Parathyroid adenoma (tissue), 2 donors: ENCODE results near the gene MSI2.

Source experiments
- H2AFZ ChIP-seq: fragments of 300-600 bp; sonication (generic); one replicate; pipeline ENCODE4 v1.7.0; 2017; ENCODE audit warnings: antibody characterized with exemption, mild to moderate bottlenecking
- H3K27ac ChIP-seq: fragments of 300-600 bp; sonication (generic); one replicate; pipeline ENCODE4 v1.7.0; 2017
- H3K27me3 ChIP-seq: fragments of 300-600 bp; sonication (generic); one replicate; pipeline ENCODE4 v1.7.0; 2017; ENCODE audit warnings: low read length; ENCODE audit not compliant: control insufficient read depth, insufficient read depth
- H3K36me3 ChIP-seq: fragments of 300-600 bp; sonication (generic); one replicate; pipeline ENCODE4 v1.7.0; 2017; ENCODE audit warnings: low read length; ENCODE audit not compliant: control insufficient read depth, insufficient read depth
- H3K4me1 ChIP-seq: fragments of 300-600 bp; sonication (generic); one replicate; pipeline ENCODE4 v1.7.0; 2017; ENCODE audit warnings: control low read depth
- H3K4me2 ChIP-seq: fragments of 300-600 bp; sonication (generic); one replicate; pipeline ENCODE4 v1.7.0; 2017; ENCODE audit warnings: low read length
- H3K4me3 ChIP-seq: fragments of 300-600 bp; sonication (generic); one replicate; pipeline ENCODE4 v1.7.0; 2017; ENCODE audit warnings: low read depth, low read length
- H3K79me2 ChIP-seq: fragments of 300-600 bp; sonication (generic); one replicate; pipeline ENCODE4 v1.7.0; 2017; ENCODE audit warnings: control low read depth
- H3K9ac ChIP-seq: fragments of 300-600 bp; sonication (generic); one replicate; pipeline ENCODE4 v1.7.0; 2017; ENCODE audit warnings: mild to moderate bottlenecking
- H3K9me3 ChIP-seq: fragments of 300-600 bp; sonication (generic); one replicate; pipeline ENCODE4 v1.7.0; 2017; ENCODE audit warnings: low read length; ENCODE audit not compliant: control insufficient read depth
- CTCF ChIP-seq: fragments of 300-600 bp; sonication (generic); IDR thresholded peaks from one replicate; pipeline ENCODE4 v1.7.0; 2017; ENCODE audit warnings: antibody characterized with exemption, mild to moderate bottlenecking
- donor health status: primary hyperparathyroidism.

Gene MSI2

GRCh38 chr17:57513569-57513968, 257.2 kb downstream of the MSI2 start:
- no peak overlapping the region for H3K27ac ChIP-seq
- peaks cover 20% of the 10 kb centered on the region for H3K4me1 ChIP-seq
- H3K36me3 ChIP-seq: no peaks in the 10 kb centered on the region
- no peaks in the 10 kb centered on the region for H3K9me3 ChIP-seq
- H3K4me3 ChIP-seq: no peak overlapping the region
- no peak overlapping the region for H3K9ac ChIP-seq
- peaks cover 57% of the 10 kb centered on the region for H3K79me2 ChIP-seq
- H3K27me3 ChIP-seq: no peaks in the 10 kb centered on the region
- no peak overlapping the region for H3K4me2 ChIP-seq
- TF ChIP-seq CTCF: no peak
- no peak overlapping the region for H2AFZ ChIP-seq

- no peaks in the 10 kb centered on the region for H3K36me3 ChIP-seq
- H3K27me3 ChIP-seq: no peaks in the 10 kb centered on the region
- H3K79me2 ChIP-seq: peaks cover 50% of the 10 kb centered on the region
- no peak overlapping the region for H3K4me3 ChIP-seq
- no peak overlapping the region for H3K27ac ChIP-seq
- no peak overlapping the region for H2AFZ ChIP-seq
- peaks cover 30% of the 10 kb centered on the region for H3K4me1 ChIP-seq
- no peak overlapping the region for H3K4me2 ChIP-seq
- no peak overlapping the region for H3K9ac ChIP-seq
- no peak for TF ChIP-seq CTCF
- H3K9me3 ChIP-seq: no peaks in the 10 kb centered on the region
Observed at GRCh38 chr17:57514614-57515013, 258.3 kb downstream of the MSI2 start.

GRCh38 chr17:57515662-57516211, 259.4 kb downstream of the MSI2 start:
- TF ChIP-seq CTCF: no peak
- Histone ChIP-seq H3K27me3 (no peaks in the 10 kb centered on the region), H3K36me3 (no peaks in the 10 kb centered on the region), H3K4me2 (no peak overlapping the region), H3K4me3 (no peak overlapping the region), H3K9ac (no peak overlapping the region), H3K4me1 (peaks cover 30% of the 10 kb centered on the region), H3K79me2 (peaks cover 41% of the 10 kb centered on the region), H3K27ac (no peak overlapping the region), H3K9me3 (no peaks in the 10 kb centered on the region), H2AFZ (no peak overlapping the region)

GRCh38 chr17:57516290-57517230, 260.2 kb downstream of the MSI2 start:
- H3K4me2 ChIP-seq: no peak overlapping the region
- H3K9ac ChIP-seq: no peak overlapping the region
- peaks cover 34% of the 10 kb centered on the region for H3K4me1 ChIP-seq
- H3K4me3 ChIP-seq: no peak overlapping the region
- peaks cover 39% of the 10 kb centered on the region for H3K79me2 ChIP-seq
- H3K27me3 ChIP-seq: no peaks in the 10 kb centered on the region
- no peaks in the 10 kb centered on the region for H3K9me3 ChIP-seq
- peak overlapping the region; percentile 84 for H3K27ac ChIP-seq
- no peak overlapping the region for H2AFZ ChIP-seq
- no peaks in the 10 kb centered on the region for H3K36me3 ChIP-seq
- no peak for TF ChIP-seq CTCF
